ENCODE results near the gene PTPRS. TPM values are rescaled to one million over a fixed set of nuclear protein-coding genes. Genes with fewer than 3 reads are reported as not detected.
"Not testable (repeated sequence)": the region's sequence is repeated elsewhere in the genome, so short reads cannot be mapped to it uniquely, and the experiment has no call there.

Gene PTPRS
- polyA plus RNA-seq, 3 donors = 0.03 TPM; not detected in 2

- no peak for DNase-seq
- Mint-ChIP-seq H3K36me3 (no peaks in the 10 kb centered on the region), H3K4me3 (no peak overlapping the region), H3K27me3 (ENCODE audit: low read depth in 3 of 3) (peaks cover 0 to 10% (median 7%) of the 10 kb centered on the region in 3 donors), H3K9me3 (peaks cover 0 to 8% (median 6%) of the 10 kb centered on the region in 7 donors), H3K27ac (no peak overlapping the region), H3K4me1 (no peaks in the 10 kb centered on the region)
- intact Hi-C loops (cut with micrococcal nuclease) = no loop called here
- H2AFZ ChIP-seq (ENCODE audit: insufficient read depth, low read depth, low read length, poor library complexity, severe bottlenecking) = no peak overlapping the region
- no peak overlapping the region for H3K27ac ChIP-seq (ENCODE audit: low read depth in 1 of 2, low read length in 2 of 2)
- no peak overlapping the region for H3K9ac ChIP-seq (ENCODE audit: insufficient read depth, low read length, poor library complexity, severe bottlenecking)
- H3K36me3 ChIP-seq (replicated peaks in 1 of 2; ENCODE audit: control insufficient read depth in 1 of 2, insufficient read depth in 2 of 2, low read length in 2 of 2) = no peaks in the 10 kb centered on the region
- H3K4me1 ChIP-seq (ENCODE audit: control insufficient read depth in 1 of 2, insufficient read depth in 2 of 2, low read length in 2 of 2) = no peaks in the 10 kb centered on the region
- no peak overlapping the region for H3K4me2 ChIP-seq (replicated peaks; ENCODE audit: extremely low read depth, low read length, poor library complexity, severe bottlenecking)
- H3K9me3 ChIP-seq (replicated peaks in 1 of 2; ENCODE audit: control insufficient read depth in 1 of 2, insufficient read depth in 1 of 2, low read length in 2 of 2) = no peaks in the 10 kb centered on the region
- H3K27me3 ChIP-seq (ENCODE audit: control insufficient read depth in 2 of 2, insufficient read depth in 2 of 2, low read length in 2 of 2) = no peaks in the 10 kb centered on the region
- no peaks in the 10 kb centered on the region for H4K20me1 ChIP-seq (ENCODE audit: insufficient read depth, low read length)
- WGBS (ENCODE audit: insufficient coverage) = 82% methylated on average over 6 of the region's 11 CpGs
- H3K79me2 ChIP-seq (ENCODE audit: insufficient read depth, low read length) = no peaks in the 10 kb centered on the region
- no peak overlapping the region for H3K4me3 ChIP-seq (replicated peaks in 1 of 3; ENCODE audit: low read depth in 2 of 3, low read length in 3 of 3)
- TF ChIP-seq CTCF (IDR thresholded peaks at IDR 0.05) = no peak
These were observed 11.5 kb downstream of the PTPRS start for GRCh38 chr19:5329141-5329540.

- H3K27ac Mint-ChIP-seq; H3K4me1 ChIP-seq (ENCODE audit: control insufficient read depth in 1 of 2, insufficient read depth in 2 of 2, low read length in 2 of 2); H4K20me1 ChIP-seq (ENCODE audit: insufficient read depth, low read length); H3K27me3 Mint-ChIP-seq (ENCODE audit: low read depth in 3 of 3); H3K36me3 ChIP-seq (replicated peaks in 1 of 2; ENCODE audit: control insufficient read depth in 1 of 2, insufficient read depth in 2 of 2, low read length in 2 of 2); DNase-seq; H2AFZ ChIP-seq (ENCODE audit: insufficient read depth, low read depth, low read length, poor library complexity, severe bottlenecking); H3K4me2 ChIP-seq (replicated peaks; ENCODE audit: extremely low read depth, low read length, poor library complexity, severe bottlenecking); H3K4me3 ChIP-seq (replicated peaks in 1 of 3; ENCODE audit: low read depth in 2 of 3, low read length in 3 of 3); H3K4me3 Mint-ChIP-seq; H3K27me3 ChIP-seq (ENCODE audit: control insufficient read depth in 2 of 2, insufficient read depth in 2 of 2, low read length in 2 of 2); H3K4me1 Mint-ChIP-seq; H3K79me2 ChIP-seq (ENCODE audit: insufficient read depth, low read length); H3K9me3 ChIP-seq (replicated peaks in 1 of 2; ENCODE audit: control insufficient read depth in 1 of 2, insufficient read depth in 1 of 2, low read length in 2 of 2); H3K9ac ChIP-seq (ENCODE audit: insufficient read depth, low read length, poor library complexity, severe bottlenecking); intact Hi-C loops (cut with micrococcal nuclease); H3K27ac ChIP-seq (ENCODE audit: low read depth in 1 of 2, low read length in 2 of 2); H3K36me3 Mint-ChIP-seq: not testable (repeated sequence)
- WGBS (ENCODE audit: insufficient coverage) = 94% methylated on average over 8 of the region's 8 CpGs
- peaks cover 0 to 12% (median 6%) of the 10 kb centered on the region in 7 donors for H3K9me3 Mint-ChIP-seq
These were observed 12.2 kb downstream of the PTPRS start for GRCh38 chr19:5328407-5328806.
